Omental fat pad (tissue), 4 donors: ENCODE measurements around the gene TGFA. TPM values are rescaled to one million over a fixed set of nuclear protein-coding genes. Genes with fewer than 3 reads are reported as not detected.

Experiments used
- ATAC-seq: fragments of 150-250 bp; one replicate; pipeline ENCODE4 v1.9.1; 2016; ENCODE audit warnings: mild to moderate bottlenecking, moderate library complexity; ENCODE audit not compliant: low FRiP score
- DNase-seq: peaks from one replicate; pipeline ENCODE4 v3.0.0-alpha.2; 2019; ENCODE audit warnings: low spot score
- CTCF ChIP-seq, 3 donors: fragments of 450-650 bp; IDR thresholded peaks; one replicate each; pipeline ENCODE4 v1.5.1; 2016 to 2017; ENCODE audit warnings: antibody characterized with exemption in 3 of 3, mild to moderate bottlenecking in 3 of 3, moderate library complexity in 2 of 3
- total RNA-seq, 4 donors: library from RNA; depleted of rRNA; stranded (reverse); fragments of >200 nt; gene quantifications; one replicate each; pipeline ENCODE4 v1.1.0, GENCODE V29; 2016

Gene TGFA
- total RNA-seq, 4 donors from 2014 or later = 1.2 to 4.3 (median 1.9) TPM

GRCh38 chr2:70440621-70441020, 113.0 kb downstream of the TGFA start:
- no peak for TF ChIP-seq CTCF (IDR thresholded peaks at IDR 0.05)
- DNase-seq (no peak), ATAC-seq (no peak)

- DNase-seq = no peak
- TF ChIP-seq CTCF (IDR thresholded peaks at IDR 0.05) = no peak
- ATAC-seq = no peak
Observed at GRCh38 chr2:70435138-70435537, 118.5 kb downstream of the TGFA start.

- DNase-seq (no peak), ATAC-seq (no peak)
- TF ChIP-seq CTCF (IDR thresholded peaks at IDR 0.05) = no peak
Observed at GRCh38 chr2:70433315-70433714, 120.3 kb downstream of the TGFA start.

GRCh38 chr2:70431716-70432347, 121.8 kb downstream of the TGFA start:
- no peak for ATAC-seq
- TF ChIP-seq CTCF (IDR thresholded peaks at IDR 0.05) = no peak
- DNase-seq = no peak

- ATAC-seq = no peak
- TF ChIP-seq CTCF (IDR thresholded peaks at IDR 0.05) = no peak
Observed at GRCh38 chr2:70426341-70426740, 127.3 kb downstream of the TGFA start.

GRCh38 chr2:70425682-70426301, 127.8 kb downstream of the TGFA start:
- no peak for DNase-seq
- TF ChIP-seq CTCF (IDR thresholded peaks at IDR 0.05) = no peak
- no peak for ATAC-seq

More at GRCh38 chr2:70426341-70426740, 127.3 kb downstream of the TGFA start:
- DNase-seq = no peak

- DNase-seq = no peak
Observed at GRCh38 chr2:70420740-70421139, 132.9 kb downstream of the TGFA start.

More at GRCh38 chr2:70420740-70421139, 132.9 kb downstream of the TGFA start:
- no peak for TF ChIP-seq CTCF (IDR thresholded peaks at IDR 0.05)
- no peak for ATAC-seq
